DOHH2 (cell line): ENCODE measurements around the gene CTNNBL1.

Experiments used
- H3F3A ChIP-seq: fragments of 200-600 bp; sonication (generic), shearing (Covaris generic); 2 replicates; pipeline ENCODE4 v1.6.0; 2016; ENCODE audit warnings: antibody characterized with exemption, mild to moderate bottlenecking; ENCODE audit not compliant: control insufficient read depth, insufficient read depth
- H3K27ac ChIP-seq: fragments of 200-600 bp; sonication (generic); 2 replicates; pipeline ENCODE4 v1.5.1; 2014; ENCODE audit warnings: low read depth, mild to moderate bottlenecking, low read length, moderate library complexity
- H3K27me3 ChIP-seq: fragments of 200-600 bp; sonication (generic); 2 replicates; pipeline ENCODE4 v1.6.1; 2014; ENCODE audit warnings: mild to moderate bottlenecking, low read length, mixed read lengths; ENCODE audit not compliant: control insufficient read depth
- H3K36me3 ChIP-seq: fragments of 200-600 bp; sonication (generic); 2 replicates; pipeline ENCODE4 v1.6.1; 2014; ENCODE audit warnings: mild to moderate bottlenecking, low read length, moderate library complexity, mixed read lengths; ENCODE audit not compliant: control insufficient read depth
- H3K4me1 ChIP-seq: fragments of 200-600 bp; sonication (generic); 2 replicates; pipeline ENCODE4 v1.6.1; 2014; ENCODE audit warnings: mild to moderate bottlenecking, low read length, mixed read lengths; ENCODE audit not compliant: control insufficient read depth
- H3K4me2 ChIP-seq: fragments of 200-600 bp; sonication (generic); 2 replicates; pipeline ENCODE4 v1.6.0; 2014; ENCODE audit warnings: mild to moderate bottlenecking, low read length, moderate library complexity
- H3K4me3 ChIP-seq: fragments of 200-600 bp; sonication (generic); 2 replicates; pipeline ENCODE4 v1.5.1; 2014; ENCODE audit warnings: mild to moderate bottlenecking, low read length, mixed read lengths
- H3K79me2 ChIP-seq: fragments of 200-600 bp; sonication (generic); 2 replicates; pipeline ENCODE4 v1.6.1; 2014; ENCODE audit warnings: mild to moderate bottlenecking, low read length, mixed read lengths; ENCODE audit not compliant: control insufficient read depth
- H3K9me2 ChIP-seq: fragments of 200-600 bp; sonication (generic); replicated peaks from 2 replicates; pipeline ENCODE4 v1.6.1; 2014; ENCODE audit warnings: mild to moderate bottlenecking, low read length, mixed read lengths; ENCODE audit not compliant: control insufficient read depth
- H3K9me3 ChIP-seq: fragments of 200-600 bp; sonication (generic); 2 replicates; pipeline ENCODE4 v1.6.1; 2014; ENCODE audit warnings: antibody characterized with exemption, low read length, mixed read lengths; ENCODE audit not compliant: control insufficient read depth, insufficient read depth
- H4K20me1 ChIP-seq: fragments of 200-600 bp; sonication (generic); 2 replicates; pipeline ENCODE4 v1.6.0; 2014; ENCODE audit warnings: low read depth, mild to moderate bottlenecking, antibody characterized with exemption, low read length, moderate library complexity; ENCODE audit not compliant: control insufficient read depth, insufficient read depth
- CTCF ChIP-seq: fragments of 200-600 bp; sonication (generic); IDR thresholded peaks from one replicate; pipeline ENCODE4 v1.5.1; 2014; ENCODE audit warnings: antibody characterized with exemption, mild to moderate bottlenecking, low read depth, low read length; ENCODE audit not compliant: poor library complexity, severe bottlenecking
- EZH2phosphoT487 ChIP-seq: fragments of 200-600 bp; sonication (generic); IDR thresholded peaks from 2 replicates; pipeline ENCODE4 v1.6.1; 2017; ENCODE audit warnings: borderline replicate concordance, mild to moderate bottlenecking, antibody characterized with exemption, low read length, moderate library complexity, mixed read lengths

The CTNNBL1 gene

GRCh38 chr20:37848706-37849105 is 154.9 kb downstream of the CTNNBL1 start:
- H3K79me2 ChIP-seq, result no peaks in the 10 kb centered on the region
- H3K4me3 ChIP-seq, result no peak overlapping the region
- H3K9me2 ChIP-seq, result no peaks in the 10 kb centered on the region
- H3K4me1 ChIP-seq, result peaks cover 16% of the 10 kb centered on the region
- H3K9me3 ChIP-seq, result no peaks in the 10 kb centered on the region
- no peak overlapping the region for H3K4me2 ChIP-seq
- H4K20me1 ChIP-seq, result no peaks in the 10 kb centered on the region
- no peaks in the 10 kb centered on the region for H3F3A ChIP-seq
- TF ChIP-seq EZH2phosphoT487 (no peak), CTCF (no peak)
- no peaks in the 10 kb centered on the region for H3K27me3 ChIP-seq
- H3K36me3 ChIP-seq, result no peaks in the 10 kb centered on the region; the same call in 1 of the 2 replicates
- no peak overlapping the region for H3K27ac ChIP-seq

- H3K9me2 ChIP-seq, result no peaks in the 10 kb centered on the region
- TF ChIP-seq CTCF (no peak), EZH2phosphoT487 (no peak)
- H3K4me2 ChIP-seq, result no peak overlapping the region
- H3K27ac ChIP-seq, result no peak overlapping the region
- no peak overlapping the region for H3K4me3 ChIP-seq
- no peaks in the 10 kb centered on the region for H3F3A ChIP-seq
- H3K9me3 ChIP-seq, result no peaks in the 10 kb centered on the region
- no peaks in the 10 kb centered on the region; the same call in 1 of the 2 replicates for H3K36me3 ChIP-seq
- peaks cover 21% of the 10 kb centered on the region for H3K4me1 ChIP-seq
- no peaks in the 10 kb centered on the region for H4K20me1 ChIP-seq
- H3K79me2 ChIP-seq, result no peaks in the 10 kb centered on the region
- H3K27me3 ChIP-seq, result no peaks in the 10 kb centered on the region
Measured at GRCh38 chr20:37849156-37849555, 155.3 kb downstream of the CTNNBL1 start.

GRCh38 chr20:37849566-37849965 is 155.7 kb downstream of the CTNNBL1 start:
- Histone ChIP-seq H3K36me3 (no peaks in the 10 kb centered on the region; the same call in 1 of the 2 replicates), H3K9me2 (no peaks in the 10 kb centered on the region), H3K27me3 (no peaks in the 10 kb centered on the region), H3K4me3 (no peak overlapping the region), H3F3A (no peaks in the 10 kb centered on the region), H3K4me2 (no peak overlapping the region), H3K79me2 (no peaks in the 10 kb centered on the region), H4K20me1 (no peaks in the 10 kb centered on the region), H3K27ac (no peak overlapping the region), H3K4me1 (peaks cover 22% of the 10 kb centered on the region), H3K9me3 (no peaks in the 10 kb centered on the region)
- TF ChIP-seq CTCF, result no peak

GRCh38 chr20:37850036-37850592 is 156.3 kb downstream of the CTNNBL1 start:
- H3K4me2 ChIP-seq, result no peak overlapping the region

More at GRCh38 chr20:37850036-37850592, 156.3 kb downstream of the CTNNBL1 start:
- Histone ChIP-seq H3K27ac (no peak overlapping the region), H3K27me3 (no peaks in the 10 kb centered on the region), H3K9me3 (no peaks in the 10 kb centered on the region), H3K4me3 (no peak overlapping the region), H3K79me2 (no peaks in the 10 kb centered on the region), H3K9me2 (no peaks in the 10 kb centered on the region), H3K4me1 (peaks cover 22% of the 10 kb centered on the region), H3F3A (no peaks in the 10 kb centered on the region), H3K36me3 (no peaks in the 10 kb centered on the region; the same call in 1 of the 2 replicates), H4K20me1 (no peaks in the 10 kb centered on the region)
- no peak for TF ChIP-seq CTCF
- TF ChIP-seq EZH2phosphoT487, result no peak
